ENCODE measurements around the gene RNU1-3.
"Not testable (repeated sequence)": the region's sequence is repeated elsewhere in the genome, so short reads cannot be mapped to it uniquely, and the experiment has no call there.

DNA sequence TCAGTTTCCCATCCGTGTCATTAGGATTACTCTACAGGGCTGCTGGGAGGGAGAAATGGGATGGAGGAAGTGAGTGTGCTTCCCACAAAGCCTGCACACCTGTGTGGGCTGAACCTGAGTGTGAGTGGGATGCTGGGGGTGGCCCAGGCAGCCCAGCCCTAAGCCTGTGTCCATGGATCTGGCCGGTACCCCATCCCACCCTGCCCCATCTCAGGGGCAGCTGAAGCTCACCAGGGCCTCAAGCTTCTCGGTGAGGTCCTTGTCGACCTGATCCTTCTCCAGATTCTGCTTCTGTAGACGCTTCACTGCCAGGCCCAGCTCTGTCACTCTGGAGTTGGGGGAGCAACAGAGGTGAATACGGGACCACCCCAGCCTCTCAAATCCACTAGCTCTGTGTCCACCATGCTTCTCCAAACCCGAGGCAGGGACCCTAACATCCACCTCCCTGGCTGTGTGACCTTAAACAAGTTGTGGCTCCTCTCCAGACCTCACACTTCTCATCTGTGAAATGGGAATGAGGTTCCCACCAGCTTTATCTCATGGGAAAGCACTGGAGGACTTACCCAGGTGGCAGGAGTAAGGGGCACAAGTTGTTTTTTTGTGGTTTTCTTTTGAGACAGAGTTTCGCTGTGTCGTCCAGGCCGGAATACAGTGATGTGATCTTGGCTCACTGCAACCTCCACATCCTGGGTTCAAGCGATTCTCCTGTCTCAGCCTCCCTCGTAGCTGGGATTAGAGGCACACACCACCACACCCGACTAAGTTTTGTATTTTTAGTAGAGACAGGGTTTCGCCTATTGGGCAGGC lies 34.5 kb downstream of the RNU1-3 start:
- TF ChIP-seq, protein P1, sequence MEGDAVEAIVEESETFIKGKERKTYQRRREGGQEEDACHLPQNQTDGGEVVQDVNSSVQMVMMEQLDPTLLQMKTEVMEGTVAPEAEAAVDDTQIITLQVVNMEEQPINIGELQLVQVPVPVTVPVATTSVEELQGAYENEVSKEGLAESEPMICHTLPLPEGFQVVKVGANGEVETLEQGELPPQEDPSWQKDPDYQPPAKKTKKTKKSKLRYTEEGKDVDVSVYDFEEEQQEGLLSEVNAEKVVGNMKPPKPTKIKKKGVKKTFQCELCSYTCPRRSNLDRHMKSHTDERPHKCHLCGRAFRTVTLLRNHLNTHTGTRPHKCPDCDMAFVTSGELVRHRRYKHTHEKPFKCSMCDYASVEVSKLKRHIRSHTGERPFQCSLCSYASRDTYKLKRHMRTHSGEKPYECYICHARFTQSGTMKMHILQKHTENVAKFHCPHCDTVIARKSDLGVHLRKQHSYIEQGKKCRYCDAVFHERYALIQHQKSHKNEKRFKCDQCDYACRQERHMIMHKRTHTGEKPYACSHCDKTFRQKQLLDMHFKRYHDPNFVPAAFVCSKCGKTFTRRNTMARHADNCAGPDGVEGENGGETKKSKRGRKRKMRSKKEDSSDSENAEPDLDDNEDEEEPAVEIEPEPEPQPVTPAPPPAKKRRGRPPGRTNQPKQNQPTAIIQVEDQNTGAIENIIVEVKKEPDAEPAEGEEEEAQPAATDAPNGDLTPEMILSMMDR (IDR thresholded peaks at IDR 0.05; ENCODE audit: insufficient read depth, low read depth, low read length), result not testable (repeated sequence)
- TF ChIP-seq EZH2 (IDR thresholded peaks at IDR 0.05; ENCODE audit: insufficient read depth, low read length), result not testable (repeated sequence)
